ENCODE measurements around the gene IAH1. TPM values are rescaled to one million over a fixed set of nuclear protein-coding genes. Genes with fewer than 3 reads are reported as not detected.
A peak's percentile ranks its signal among the peaks of the same experiment; 100 is the strongest.

Gene IAH1
- total RNA-seq, 1 donor from 2014 or later: 31.1 TPM

DNA sequence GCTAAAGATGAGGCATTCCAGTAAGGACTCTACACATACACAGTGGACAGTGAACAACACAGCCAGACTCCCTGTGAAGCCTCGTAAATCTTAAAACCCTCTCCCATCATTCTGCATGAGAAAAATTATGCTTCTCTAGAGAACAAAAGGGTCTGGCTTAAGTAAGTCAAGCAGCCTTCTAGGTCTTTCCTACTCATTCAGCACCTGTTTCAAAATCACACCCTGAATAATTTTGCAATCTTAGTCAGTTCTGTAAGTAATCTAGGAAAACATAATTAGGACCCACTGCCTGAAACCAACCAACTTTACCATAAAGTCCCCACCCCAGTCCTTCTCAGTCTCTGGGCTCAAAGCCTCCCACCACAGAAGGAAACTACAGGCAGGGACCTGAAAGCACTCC lies 19.7 kb downstream of the IAH1 start:
- Histone ChIP-seq H3K9me3 (ENCODE audit: insufficient read depth, low read depth, low read length) (no peaks in the 10 kb centered on the region), H3K4me3 (ENCODE audit: insufficient read depth, low read depth, low read length) (no peak overlapping the region), H3K36me3 (ENCODE audit: insufficient read depth, low read length) (peaks cover 62% of the 10 kb centered on the region), H3K4me1 (ENCODE audit: insufficient read depth, low read length) (peaks cover 9% of the 10 kb centered on the region), H2AFZ (ENCODE audit: low read depth, low read length) (no peak overlapping the region), H3K27me3 (ENCODE audit: insufficient read depth, low read length) (no peaks in the 10 kb centered on the region), H4K20me1 (ENCODE audit: insufficient read depth, low read length) (peaks cover 35% of the 10 kb centered on the region), H3K79me2 (ENCODE audit: insufficient read depth, low read length) (no peaks in the 10 kb centered on the region), H3K9ac (ENCODE audit: low read length) (no peak overlapping the region), H3K4me2 (ENCODE audit: low read length) (no peak overlapping the region), H3K27ac (ENCODE audit: low read depth, low read length) (no peak overlapping the region)
- H3K4me1 Mint-ChIP-seq (ENCODE audit: low read depth, unreplicated experiment): peaks cover 11% of the 10 kb centered on the region
- H3K4me3 Mint-ChIP-seq (ENCODE audit: unreplicated experiment): no peak overlapping the region
- H3K27ac Mint-ChIP-seq (ENCODE audit: unreplicated experiment): no peak overlapping the region
- no peaks in the 10 kb centered on the region for H3K9me3 Mint-ChIP-seq (ENCODE audit: unreplicated experiment)
- peaks cover 19% of the 10 kb centered on the region for H3K36me3 Mint-ChIP-seq (ENCODE audit: low read depth, unreplicated experiment)
- FAIRE-seq: no peak
- no peak for DNase-seq (ENCODE audit: low read depth)
- H3K27me3 Mint-ChIP-seq (ENCODE audit: low read depth, unreplicated experiment): no peaks in the 10 kb centered on the region
- TF ChIP-seq EZH2 (IDR thresholded peaks at IDR 0.05; ENCODE audit: insufficient read depth, low read length): no peak
- TF ChIP-seq, protein P1, sequence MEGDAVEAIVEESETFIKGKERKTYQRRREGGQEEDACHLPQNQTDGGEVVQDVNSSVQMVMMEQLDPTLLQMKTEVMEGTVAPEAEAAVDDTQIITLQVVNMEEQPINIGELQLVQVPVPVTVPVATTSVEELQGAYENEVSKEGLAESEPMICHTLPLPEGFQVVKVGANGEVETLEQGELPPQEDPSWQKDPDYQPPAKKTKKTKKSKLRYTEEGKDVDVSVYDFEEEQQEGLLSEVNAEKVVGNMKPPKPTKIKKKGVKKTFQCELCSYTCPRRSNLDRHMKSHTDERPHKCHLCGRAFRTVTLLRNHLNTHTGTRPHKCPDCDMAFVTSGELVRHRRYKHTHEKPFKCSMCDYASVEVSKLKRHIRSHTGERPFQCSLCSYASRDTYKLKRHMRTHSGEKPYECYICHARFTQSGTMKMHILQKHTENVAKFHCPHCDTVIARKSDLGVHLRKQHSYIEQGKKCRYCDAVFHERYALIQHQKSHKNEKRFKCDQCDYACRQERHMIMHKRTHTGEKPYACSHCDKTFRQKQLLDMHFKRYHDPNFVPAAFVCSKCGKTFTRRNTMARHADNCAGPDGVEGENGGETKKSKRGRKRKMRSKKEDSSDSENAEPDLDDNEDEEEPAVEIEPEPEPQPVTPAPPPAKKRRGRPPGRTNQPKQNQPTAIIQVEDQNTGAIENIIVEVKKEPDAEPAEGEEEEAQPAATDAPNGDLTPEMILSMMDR (IDR thresholded peaks at IDR 0.05; ENCODE audit: insufficient read depth, low read depth, low read length): no peak

DNA sequence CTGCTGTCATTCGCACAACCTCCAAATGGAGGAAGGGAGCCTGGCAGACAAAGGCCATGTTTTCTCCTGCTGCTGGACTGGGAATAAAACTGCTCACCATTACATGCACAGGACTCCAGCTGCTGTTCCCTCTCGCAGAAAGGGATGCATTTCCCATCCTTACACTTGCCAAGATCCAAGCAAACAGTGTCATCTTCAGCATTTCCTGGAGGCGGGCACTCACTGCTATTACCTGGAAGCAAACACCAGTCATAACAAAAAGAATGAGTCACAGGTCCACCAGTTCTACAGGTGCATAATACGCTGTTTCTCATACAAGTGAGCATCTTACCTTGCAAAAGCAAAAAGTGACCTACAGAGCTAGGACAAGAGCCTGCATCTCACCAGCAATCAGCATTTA lies 22.7 kb downstream of the IAH1 start:
- Histone ChIP-seq H3K36me3 (ENCODE audit: insufficient read depth, low read length) (peaks cover 48% of the 10 kb centered on the region), H3K4me2 (ENCODE audit: low read length) (no peak overlapping the region), H3K27me3 (ENCODE audit: insufficient read depth, low read length) (no peaks in the 10 kb centered on the region), H3K4me3 (ENCODE audit: insufficient read depth, low read depth, low read length) (no peak overlapping the region), H3K79me2 (ENCODE audit: insufficient read depth, low read length) (no peaks in the 10 kb centered on the region), H3K27ac (ENCODE audit: low read depth, low read length) (no peak overlapping the region), H3K4me1 (ENCODE audit: insufficient read depth, low read length) (peaks cover 9% of the 10 kb centered on the region), H3K9me3 (ENCODE audit: insufficient read depth, low read depth, low read length) (no peaks in the 10 kb centered on the region), H3K9ac (ENCODE audit: low read length) (no peak overlapping the region), H4K20me1 (ENCODE audit: insufficient read depth, low read length) (peaks cover 16% of the 10 kb centered on the region), H2AFZ (ENCODE audit: low read depth, low read length) (no peak overlapping the region)
- H3K9me3 Mint-ChIP-seq (ENCODE audit: unreplicated experiment): no peaks in the 10 kb centered on the region
- FAIRE-seq (no peak), DNase-seq (ENCODE audit: low read depth) (no peak)
- H3K27me3 Mint-ChIP-seq (ENCODE audit: low read depth, unreplicated experiment): no peaks in the 10 kb centered on the region
- peaks cover 14% of the 10 kb centered on the region for H3K36me3 Mint-ChIP-seq (ENCODE audit: low read depth, unreplicated experiment)
- no peak overlapping the region for H3K27ac Mint-ChIP-seq (ENCODE audit: unreplicated experiment)
- no peak overlapping the region for H3K4me3 Mint-ChIP-seq (ENCODE audit: unreplicated experiment)
- H3K4me1 Mint-ChIP-seq (ENCODE audit: low read depth, unreplicated experiment): peaks cover 11% of the 10 kb centered on the region
- no peak for TF ChIP-seq EZH2 (IDR thresholded peaks at IDR 0.05; ENCODE audit: insufficient read depth, low read length)
- TF ChIP-seq, protein P1 (IDR thresholded peaks at IDR 0.05; ENCODE audit: insufficient read depth, low read depth, low read length): no peak

DNA sequence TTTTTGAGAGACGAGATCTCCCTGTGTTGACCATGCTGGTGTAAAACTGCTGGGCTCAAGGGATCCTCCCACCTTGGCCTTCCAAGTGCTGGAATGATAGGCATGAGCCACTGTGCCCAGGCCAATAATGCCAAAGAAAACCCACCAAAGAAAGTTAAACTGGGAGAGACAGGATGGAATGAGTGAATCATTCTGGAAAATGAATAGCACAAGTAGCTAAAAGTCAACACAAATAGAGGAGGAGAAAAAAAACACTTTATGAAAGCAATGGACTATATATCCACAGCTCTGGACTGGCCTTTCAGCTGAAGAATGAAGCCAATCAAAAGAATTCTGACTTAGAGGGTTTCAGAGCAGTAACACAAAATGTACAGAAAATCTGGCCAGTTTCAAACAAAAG lies 23.9 kb downstream of the IAH1 start:
- FAIRE-seq: no peak
- Histone ChIP-seq H3K4me1 (ENCODE audit: insufficient read depth, low read length) (peaks cover 9% of the 10 kb centered on the region), H3K4me2 (ENCODE audit: low read length) (peak overlapping the region; percentile 19), H4K20me1 (ENCODE audit: insufficient read depth, low read length) (peaks cover 18% of the 10 kb centered on the region), H2AFZ (ENCODE audit: low read depth, low read length) (no peak overlapping the region), H3K27me3 (ENCODE audit: insufficient read depth, low read length) (no peaks in the 10 kb centered on the region), H3K36me3 (ENCODE audit: insufficient read depth, low read length) (peaks cover 37% of the 10 kb centered on the region), H3K9me3 (ENCODE audit: insufficient read depth, low read depth, low read length) (no peaks in the 10 kb centered on the region), H3K79me2 (ENCODE audit: insufficient read depth, low read length) (no peaks in the 10 kb centered on the region), H3K4me3 (ENCODE audit: insufficient read depth, low read depth, low read length) (no peak overlapping the region), H3K27ac (ENCODE audit: low read depth, low read length) (peak overlapping the region; percentile 10), H3K9ac (ENCODE audit: low read length) (peak overlapping the region; percentile 2)
- H3K27me3 Mint-ChIP-seq (ENCODE audit: low read depth, unreplicated experiment): no peaks in the 10 kb centered on the region
- H3K4me3 Mint-ChIP-seq (ENCODE audit: unreplicated experiment): no peak overlapping the region
- peak; percentile 47 for DNase-seq (ENCODE audit: low read depth)
- TF ChIP-seq EZH2 (IDR thresholded peaks at IDR 0.05; ENCODE audit: insufficient read depth, low read length): no peak
- TF ChIP-seq, protein P1 (IDR thresholded peaks at IDR 0.05; ENCODE audit: insufficient read depth, low read depth, low read length): no peak
- no peak overlapping the region for H3K27ac Mint-ChIP-seq (ENCODE audit: unreplicated experiment)
- peaks cover 15% of the 10 kb centered on the region for H3K36me3 Mint-ChIP-seq (ENCODE audit: low read depth, unreplicated experiment)
- H3K9me3 Mint-ChIP-seq (ENCODE audit: unreplicated experiment): no peaks in the 10 kb centered on the region
- H3K4me1 Mint-ChIP-seq (ENCODE audit: low read depth, unreplicated experiment): peaks cover 11% of the 10 kb centered on the region

Measured in astrocyte (in vitro differentiated cells and primary cell).